HepG2 (cell line): ENCODE data around the gene RBCK1. TPM values are rescaled to one million over a fixed set of nuclear protein-coding genes. Genes with fewer than 3 reads are reported as not detected.

Experiments
- ARID2 ChIP-seq: sonication (generic); formaldehyde crosslinking; IDR thresholded peaks from 2 replicates; pipeline ENCODE4 v1.8.1; 2022; ENCODE audit warnings: mild to moderate bottlenecking, missing genetic modification reagents, borderline replicate concordance
- CBFB ChIP-seq: sonication (generic); formaldehyde crosslinking; IDR thresholded peaks from 2 replicates; pipeline ENCODE4 v1.4.0; 2020; ENCODE audit warnings: missing genetic modification reagents
- CREM ChIP-seq, 2 experiments: sonication (generic) in 1 of 2; formaldehyde crosslinking in 1 of 2; IDR thresholded peaks; 2 replicates each; pipeline versions ENCODE4 v1.4.0 to v1.6.1; 2016 to 2020; ENCODE audit warnings: antibody characterized with exemption in 1 of 2, mild to moderate bottlenecking in 1 of 2, missing genetic modification reagents in 1 of 2
- HOXA3 ChIP-seq: sonication (generic); formaldehyde crosslinking; IDR thresholded peaks from 2 replicates; pipeline ENCODE4 v1.5.0; 2020; ENCODE audit warnings: missing genetic modification reagents
- HOXA5 ChIP-seq: sonication (generic); formaldehyde crosslinking; IDR thresholded peaks from 2 replicates; pipeline ENCODE4 v1.4.0; 2020; ENCODE audit warnings: missing genetic modification reagents
- KLF9 ChIP-seq: IDR thresholded peaks from 2 replicates; pipeline ENCODE4 v1.6.1; 2016; ENCODE audit warnings: low read depth
- NAIF1 ChIP-seq: sonication (generic); formaldehyde crosslinking; IDR thresholded peaks from 2 replicates; pipeline ENCODE4 v1.5.0; 2020; ENCODE audit warnings: mild to moderate bottlenecking, missing genetic modification reagents, borderline replicate concordance
- NBN ChIP-seq: fragments of 450-650 bp; conservative IDR thresholded peaks from 2 replicates; pipeline ENCODE4 v1.6.1; 2017
- NKX3-1 ChIP-seq: sonication (generic); formaldehyde crosslinking; IDR thresholded peaks from 2 replicates; pipeline ENCODE4 v1.5.0; 2020; ENCODE audit warnings: missing genetic modification reagents
- RCOR2 ChIP-seq: IDR thresholded peaks from 2 replicates; pipeline ENCODE4 v1.6.1; 2016; ENCODE audit warnings: missing biosample characterization, missing genetic modification reagents
- SMAD9 ChIP-seq: sonication (generic); formaldehyde crosslinking; IDR thresholded peaks from 2 replicates; pipeline ENCODE4 v1.5.1; 2020; ENCODE audit warnings: mild to moderate bottlenecking, missing genetic modification reagents
- WIZ ChIP-seq: sonication (generic); formaldehyde crosslinking; IDR thresholded peaks from 2 replicates; pipeline ENCODE4 v1.5.1; 2020; ENCODE audit warnings: mild to moderate bottlenecking, missing genetic modification reagents
- ZNF367 ChIP-seq: sonication (generic); formaldehyde crosslinking; IDR thresholded peaks from 2 replicates; pipeline ENCODE4 v1.4.0; 2020; ENCODE audit warnings: missing genetic modification reagents, borderline replicate concordance
- ZNF382 ChIP-seq: sonication (generic); formaldehyde crosslinking; IDR thresholded peaks from 2 replicates; pipeline ENCODE4 v1.5.0; 2020; ENCODE audit warnings: missing genetic modification reagents, mild to moderate bottlenecking, borderline replicate concordance
- ZNF557 ChIP-seq: sonication (generic); formaldehyde crosslinking; IDR thresholded peaks from 2 replicates; pipeline ENCODE4 v1.4.0; 2020; ENCODE audit warnings: missing genetic modification reagents
- ZNF7 ChIP-seq: IDR thresholded peaks from 2 replicates; pipeline ENCODE4 v1.6.1; 2016; ENCODE audit warnings: missing biosample characterization, missing genetic modification reagents
- ZNF816 ChIP-seq: sonication (generic); formaldehyde crosslinking; IDR thresholded peaks from 2 replicates; pipeline ENCODE4 v1.8.0; 2022; ENCODE audit warnings: missing genetic modification reagents, mild to moderate bottlenecking, borderline replicate concordance
- polyA plus RNA-seq, 8 experiments: library from polyadenylated mRNA; depleted of rRNA in 3 of 8; stranded (reverse) in 7 of 8; unstranded in 1 of 8; fragments of >200 nt; fragmentation: Illumina TruSeq in 4 of 8; extraction: Trizol in 4 of 8; gene quantifications; 2 replicates each; pipeline versions ENCODE4 v1.2.1 to v1.2.3, GENCODE V29; 2011 to 2016; ENCODE audit warnings: low read depth in 4 of 8, missing spikeins in 1 of 8, mixed read lengths in 1 of 8; ENCODE audit not compliant: insufficient read depth in 1 of 8
- total RNA-seq, 5 experiments: library from RNA; depleted of rRNA; stranded (reverse); fragments of >200 nt; fragmentation: Illumina TruSeq; extraction: Trizol; gene quantifications; 2 replicates each; pipeline ENCODE4 v1.2.3, GENCODE V29; 2016; ENCODE audit warnings: low read depth in 1 of 5
- TF ChIP-seq, protein P1 (sequence below): sonication (generic); formaldehyde crosslinking; IDR thresholded peaks from 2 replicates; pipeline ENCODE4 v1.4.0; 2020; ENCODE audit warnings: missing genetic modification reagents, mild to moderate bottlenecking, borderline replicate concordance
- TF ChIP-seq, protein P2 (sequence below): sonication (generic); formaldehyde crosslinking; IDR thresholded peaks from 2 replicates; pipeline ENCODE4 v1.8.0; 2022; ENCODE audit warnings: mild to moderate bottlenecking, missing genetic modification reagents, moderate library complexity
- TF ChIP-seq, protein P3 (sequence below): sonication (generic); formaldehyde crosslinking; IDR thresholded peaks from 2 replicates; pipeline ENCODE4 v1.5.0; 2020; ENCODE audit warnings: mild to moderate bottlenecking, missing genetic modification reagents, borderline replicate concordance
- TF ChIP-seq, protein P4 (sequence below): sonication (generic); formaldehyde crosslinking; IDR thresholded peaks from 2 replicates; pipeline ENCODE4 v1.4.0; 2020; ENCODE audit warnings: low read depth, mild to moderate bottlenecking, missing genetic modification reagents
- TF ChIP-seq, protein P5 (sequence below): IDR thresholded peaks from 2 replicates; pipeline ENCODE4 v1.6.1; 2016; ENCODE audit warnings: missing genetic modification reagents, missing compliant biosample characterization

Gene RBCK1
- total and polyA plus RNA-seq, 2 of the 13 experiments (the other 11 are each of a cell fraction or from before 2014, with no cell fraction given) = 149 to 215 TPM

DNA sequence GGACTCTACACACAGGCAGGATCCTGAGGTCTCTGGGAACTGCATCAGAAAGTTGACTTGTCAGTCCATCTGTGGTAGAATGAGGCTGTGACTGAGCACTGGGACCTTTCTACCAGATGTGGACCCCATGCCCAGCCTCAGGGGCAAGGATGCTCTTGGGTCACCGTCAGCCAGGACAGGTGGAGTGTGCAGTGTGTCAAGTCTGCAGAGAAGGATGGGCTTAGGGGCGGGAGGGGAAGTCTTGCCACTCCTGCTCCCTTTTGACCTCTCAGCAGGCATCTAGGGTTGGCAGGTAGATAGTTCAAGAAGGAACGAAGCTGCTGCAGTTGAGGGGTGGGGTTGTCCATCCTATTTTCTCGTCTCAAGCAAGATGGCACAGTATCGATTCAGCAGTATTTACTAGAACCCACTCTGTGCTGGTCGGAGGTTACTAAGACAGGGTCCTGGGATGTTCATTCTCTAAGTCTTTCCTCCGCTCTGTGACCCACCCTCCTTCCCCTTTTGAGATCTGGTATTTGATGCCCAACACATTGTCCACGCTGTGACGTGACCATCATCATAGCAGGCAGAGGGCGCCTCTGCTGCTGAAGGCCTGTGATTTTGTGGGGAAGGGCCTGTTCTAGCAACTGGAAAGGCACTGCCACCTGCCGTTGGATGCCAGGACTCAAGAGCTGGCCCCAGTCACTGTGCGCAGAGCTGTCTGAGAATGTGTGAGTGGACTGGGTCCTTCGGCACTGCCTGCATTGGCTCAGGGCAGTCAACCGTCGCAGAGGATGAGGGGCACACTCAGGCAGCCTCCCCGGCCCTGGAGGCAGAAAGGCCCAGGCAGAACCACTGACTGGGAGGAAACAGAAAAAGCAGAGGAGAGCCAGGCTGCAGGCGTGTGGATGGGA lies 23.2 kb downstream of the RBCK1 start (continued):
- TF ChIP-seq, protein P1, sequence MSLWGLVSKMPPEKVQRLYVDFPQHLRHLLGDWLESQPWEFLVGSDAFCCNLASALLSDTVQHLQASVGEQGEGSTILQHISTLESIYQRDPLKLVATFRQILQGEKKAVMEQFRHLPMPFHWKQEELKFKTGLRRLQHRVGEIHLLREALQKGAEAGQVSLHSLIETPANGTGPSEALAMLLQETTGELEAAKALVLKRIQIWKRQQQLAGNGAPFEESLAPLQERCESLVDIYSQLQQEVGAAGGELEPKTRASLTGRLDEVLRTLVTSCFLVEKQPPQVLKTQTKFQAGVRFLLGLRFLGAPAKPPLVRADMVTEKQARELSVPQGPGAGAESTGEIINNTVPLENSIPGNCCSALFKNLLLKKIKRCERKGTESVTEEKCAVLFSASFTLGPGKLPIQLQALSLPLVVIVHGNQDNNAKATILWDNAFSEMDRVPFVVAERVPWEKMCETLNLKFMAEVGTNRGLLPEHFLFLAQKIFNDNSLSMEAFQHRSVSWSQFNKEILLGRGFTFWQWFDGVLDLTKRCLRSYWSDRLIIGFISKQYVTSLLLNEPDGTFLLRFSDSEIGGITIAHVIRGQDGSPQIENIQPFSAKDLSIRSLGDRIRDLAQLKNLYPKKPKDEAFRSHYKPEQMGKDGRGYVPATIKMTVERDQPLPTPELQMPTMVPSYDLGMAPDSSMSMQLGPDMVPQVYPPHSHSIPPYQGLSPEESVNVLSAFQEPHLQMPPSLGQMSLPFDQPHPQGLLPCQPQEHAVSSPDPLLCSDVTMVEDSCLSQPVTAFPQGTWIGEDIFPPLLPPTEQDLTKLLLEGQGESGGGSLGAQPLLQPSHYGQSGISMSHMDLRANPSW = no peak; the same call in 1 of the 2 replicates
- TF ChIP-seq SMAD9 (CRISPR knock-in tag) (no peak), CREM (IDR thresholded peaks at IDR 0.05) (peak; percentile 64; the same call in 1 of the 2 replicates), CREM (CRISPR knock-in tag; IDR thresholded peaks at IDR 0.05) (peak; percentile 63; the same call in 1 of the 2 replicates), HOXA5 (CRISPR knock-in tag) (no peak; the same call in none of the 2 replicates), WIZ (CRISPR knock-in tag) (0 out of 2 replicates have a peak, but pooled peaks have one; percentile 67), NBN (no peak), RCOR2 (CRISPR knock-in tag) (peak; percentile 69; the same call in 1 of the 2 replicates), ZNF367 (no peak), ZNF816 (CRISPR knock-in tag) (no peak), ARID2 (CRISPR knock-in tag) (no peak), ZNF7 (CRISPR knock-in tag) (peak; percentile 17; the same call in 1 of the 2 replicates), HOXA3 (peak; percentile 90), ZNF382 (CRISPR knock-in tag) (no peak), KLF9 (CRISPR knock-in tag) (no peak), NAIF1 (CRISPR knock-in tag) (no peak), ZNF557 (CRISPR knock-in tag) (no peak), NKX3-1 (CRISPR knock-in tag) (no peak), CBFB (CRISPR knock-in tag) (peak; percentile 90)
- TF ChIP-seq, protein P2, sequence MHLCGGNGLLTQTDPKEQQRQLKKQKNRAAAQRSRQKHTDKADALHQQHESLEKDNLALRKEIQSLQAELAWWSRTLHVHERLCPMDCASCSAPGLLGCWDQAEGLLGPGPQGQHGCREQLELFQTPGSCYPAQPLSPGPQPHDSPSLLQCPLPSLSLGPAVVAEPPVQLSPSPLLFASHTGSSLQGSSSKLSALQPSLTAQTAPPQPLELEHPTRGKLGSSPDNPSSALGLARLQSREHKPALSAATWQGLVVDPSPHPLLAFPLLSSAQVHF = 0 out of 2 replicates have a peak, but pooled peaks have one; percentile 23
- TF ChIP-seq, protein P3, sequence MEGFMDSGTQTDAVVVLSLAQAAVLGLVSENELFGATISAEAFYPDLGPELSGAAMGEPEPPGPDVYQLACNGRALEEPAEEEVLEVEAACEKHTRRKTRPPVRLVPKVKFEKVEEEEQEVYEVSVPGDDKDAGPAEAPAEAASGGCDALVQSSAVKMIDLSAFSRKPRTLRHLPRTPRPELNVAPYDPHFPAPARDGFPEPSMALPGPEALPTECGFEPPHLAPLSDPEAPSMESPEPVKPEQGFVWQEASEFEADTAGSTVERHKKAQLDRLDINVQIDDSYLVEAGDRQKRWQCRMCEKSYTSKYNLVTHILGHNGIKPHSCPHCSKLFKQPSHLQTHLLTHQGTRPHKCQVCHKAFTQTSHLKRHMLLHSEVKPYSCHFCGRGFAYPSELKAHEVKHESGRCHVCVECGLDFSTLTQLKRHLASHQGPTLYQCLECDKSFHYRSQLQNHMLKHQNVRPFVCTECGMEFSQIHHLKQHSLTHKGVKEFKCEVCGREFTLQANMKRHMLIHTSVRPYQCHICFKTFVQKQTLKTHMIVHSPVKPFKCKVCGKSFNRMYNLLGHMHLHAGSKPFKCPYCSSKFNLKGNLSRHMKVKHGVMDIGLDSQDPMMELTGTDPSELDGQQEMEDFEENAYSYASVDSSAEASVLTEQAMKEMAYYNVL (CRISPR knock-in tag) = 0 out of 2 replicates have a peak, but pooled peaks have one; percentile 66
- TF ChIP-seq, protein P4, sequence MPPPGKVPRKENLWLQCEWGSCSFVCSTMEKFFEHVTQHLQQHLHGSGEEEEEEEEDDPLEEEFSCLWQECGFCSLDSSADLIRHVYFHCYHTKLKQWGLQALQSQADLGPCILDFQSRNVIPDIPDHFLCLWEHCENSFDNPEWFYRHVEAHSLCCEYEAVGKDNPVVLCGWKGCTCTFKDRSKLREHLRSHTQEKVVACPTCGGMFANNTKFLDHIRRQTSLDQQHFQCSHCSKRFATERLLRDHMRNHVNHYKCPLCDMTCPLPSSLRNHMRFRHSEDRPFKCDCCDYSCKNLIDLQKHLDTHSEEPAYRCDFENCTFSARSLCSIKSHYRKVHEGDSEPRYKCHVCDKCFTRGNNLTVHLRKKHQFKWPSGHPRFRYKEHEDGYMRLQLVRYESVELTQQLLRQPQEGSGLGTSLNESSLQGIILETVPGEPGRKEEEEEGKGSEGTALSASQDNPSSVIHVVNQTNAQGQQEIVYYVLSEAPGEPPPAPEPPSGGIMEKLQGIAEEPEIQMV (CRISPR knock-in tag) = 0 out of 2 replicates have a peak, but pooled peaks have one; percentile 67
- TF ChIP-seq, protein P5, sequence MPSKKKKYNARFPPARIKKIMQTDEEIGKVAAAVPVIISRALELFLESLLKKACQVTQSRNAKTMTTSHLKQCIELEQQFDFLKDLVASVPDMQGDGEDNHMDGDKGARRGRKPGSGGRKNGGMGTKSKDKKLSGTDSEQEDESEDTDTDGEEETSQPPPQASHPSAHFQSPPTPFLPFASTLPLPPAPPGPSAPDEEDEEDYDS = peak; percentile 64; the same call in 1 of the 2 replicates
